GM18867 (cell line): ENCODE measurements around the gene PSMB4.
"Not testable (repeated sequence)": the region's sequence is repeated elsewhere in the genome, so short reads cannot be mapped to it uniquely, and the experiment has no call there.

ENCODE experiments used
- ATAC-seq: cut with Tn5 transposase; IDR thresholded peaks from one replicate; pipeline ENCODE4 v1.9.1; 2021; ENCODE audit warnings: mild to moderate bottlenecking, moderate library complexity; ENCODE audit not compliant: unreplicated experiment

The PSMB4 gene

DNA sequence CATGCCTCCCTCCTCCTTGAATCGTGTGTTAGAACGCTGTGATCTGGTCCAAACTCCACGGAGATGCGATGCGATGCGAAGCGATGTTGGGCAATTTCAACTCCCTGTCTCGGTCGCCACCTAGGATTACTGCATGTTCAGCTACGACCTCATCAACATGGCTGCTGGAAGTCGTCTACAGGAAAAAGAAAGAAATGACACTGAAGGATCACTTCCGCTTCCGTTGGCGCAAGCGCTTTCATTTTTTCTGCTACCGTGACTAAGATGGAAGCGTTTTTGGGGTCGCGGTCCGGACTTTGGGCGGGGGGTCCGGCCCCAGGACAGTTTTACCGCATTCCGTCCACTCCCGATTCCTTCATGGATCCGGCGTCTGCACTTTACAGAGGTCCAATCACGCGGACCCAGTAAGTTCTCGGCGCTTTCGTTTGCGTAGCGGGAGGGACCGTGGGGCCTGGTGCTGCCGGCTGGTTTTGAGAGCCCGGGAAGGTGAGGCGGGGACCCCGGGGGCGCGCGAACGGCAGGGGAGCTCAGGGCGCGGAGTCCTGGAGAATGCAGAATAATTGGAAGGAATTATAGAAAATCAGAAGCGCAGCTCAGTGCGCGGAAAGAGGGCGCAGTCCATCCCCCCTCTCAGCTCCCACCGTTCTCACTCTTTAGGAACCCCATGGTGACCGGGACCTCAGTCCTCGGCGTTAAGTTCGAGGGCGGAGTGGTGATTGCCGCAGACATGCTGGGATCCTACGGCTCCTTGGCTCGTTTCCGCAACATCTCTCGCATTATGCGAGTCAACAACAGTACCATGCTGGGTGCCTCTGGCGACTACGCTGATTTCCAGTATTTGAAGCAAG is at the start of gene PSMB4:
PSMB4 (plus strand) TSS at position 250 of the 848 bp plus-strand sequence; CDS start at position 265, 15 bp downstream.
- ATAC-seq, result peak; percentile 89

DNA sequence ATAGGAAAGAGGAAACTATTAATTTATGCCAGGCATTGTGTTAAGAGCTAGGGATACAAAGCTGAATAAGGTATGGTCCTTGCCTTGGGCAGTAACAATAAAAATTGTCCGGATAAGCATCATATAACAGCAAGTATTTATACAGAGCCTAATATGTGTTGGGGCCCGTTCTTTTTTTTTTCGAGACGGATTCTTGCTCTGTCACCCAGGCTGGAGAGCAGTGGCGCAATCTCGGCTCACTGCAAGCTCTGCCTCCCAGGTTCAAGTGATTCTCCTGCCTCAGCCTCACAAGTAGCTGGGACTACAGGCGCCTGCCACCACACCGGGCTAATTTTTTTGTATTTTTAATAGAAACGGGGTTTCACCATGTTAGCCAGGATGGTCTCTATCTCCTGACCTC is 49.0 kb upstream of the PSMB4 start:
- not testable (repeated sequence) for ATAC-seq

DNA sequence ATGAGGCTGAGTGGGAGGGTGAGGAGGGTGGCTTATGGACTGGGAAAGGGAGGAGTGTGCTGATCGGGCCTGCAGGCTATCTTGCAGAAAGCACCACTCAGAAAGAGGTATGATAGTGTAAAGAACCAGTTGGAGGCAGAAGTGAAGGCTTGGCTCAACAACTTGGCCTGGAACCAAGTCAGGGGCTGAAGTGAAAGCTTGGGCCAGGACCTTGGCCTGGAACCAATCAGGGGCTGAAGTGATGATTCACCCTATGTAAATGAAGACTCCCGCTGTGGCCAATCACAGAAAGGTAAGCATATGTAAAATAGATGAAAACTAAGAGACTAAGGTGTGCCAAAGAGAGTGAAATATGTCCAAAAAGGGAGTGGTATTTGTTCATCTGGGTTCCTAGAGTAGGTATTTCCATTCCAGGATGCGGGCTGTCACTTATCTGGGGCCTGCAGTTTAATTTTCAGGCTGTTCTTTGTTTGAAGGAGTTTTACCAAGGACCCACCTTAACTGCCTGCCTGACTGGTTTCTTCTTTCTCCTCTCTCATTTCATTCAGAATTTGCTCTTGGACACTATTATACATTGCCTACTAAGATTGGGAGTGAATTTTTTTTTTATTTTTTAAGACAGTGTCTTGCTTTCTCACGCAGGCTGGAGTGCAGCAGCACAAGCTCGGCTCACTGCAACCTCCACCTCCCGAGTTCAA is 47.2 kb upstream of the PSMB4 start:
- ATAC-seq, result no peak

DNA sequence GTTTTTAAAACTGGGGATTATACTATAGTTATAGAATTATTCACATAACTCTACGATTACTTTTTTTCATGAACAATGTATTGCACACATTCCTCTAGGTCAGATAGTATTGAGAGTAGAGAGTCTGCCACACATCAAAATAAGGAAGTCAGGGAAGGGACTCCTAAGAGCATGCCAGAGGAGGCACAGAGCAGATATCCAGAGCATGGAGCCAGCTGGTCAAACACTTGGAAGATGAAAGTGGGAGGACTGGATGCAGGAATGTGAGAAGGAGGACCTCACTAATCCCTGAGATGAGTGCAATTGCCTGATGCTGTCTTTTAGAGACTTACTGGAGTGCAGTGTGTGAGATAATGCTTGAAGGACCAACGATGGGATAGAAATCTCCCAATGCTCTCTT is 42.7 kb upstream of the PSMB4 start:
- no peak for ATAC-seq

DNA sequence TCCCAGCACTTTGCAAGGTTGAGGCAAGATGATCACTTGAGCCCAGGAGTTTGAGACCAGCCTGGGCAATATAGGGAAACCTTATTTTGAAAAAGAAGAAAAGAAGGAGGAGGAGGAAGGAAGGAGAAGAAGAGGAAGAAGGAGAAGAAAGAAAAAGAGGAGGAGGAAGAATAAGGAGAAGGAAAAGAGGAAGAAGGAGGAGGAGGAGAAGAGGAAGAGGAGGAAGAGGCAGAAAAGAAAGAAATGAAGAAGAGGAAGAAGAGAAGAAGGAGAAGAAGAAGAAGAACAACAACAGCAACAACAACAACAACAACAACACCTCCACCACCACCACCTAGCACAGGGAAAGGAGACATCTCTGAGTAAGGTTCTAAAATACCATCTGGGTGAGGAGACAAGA is 37.5 kb upstream of the PSMB4 start:
- no peak for ATAC-seq

DNA sequence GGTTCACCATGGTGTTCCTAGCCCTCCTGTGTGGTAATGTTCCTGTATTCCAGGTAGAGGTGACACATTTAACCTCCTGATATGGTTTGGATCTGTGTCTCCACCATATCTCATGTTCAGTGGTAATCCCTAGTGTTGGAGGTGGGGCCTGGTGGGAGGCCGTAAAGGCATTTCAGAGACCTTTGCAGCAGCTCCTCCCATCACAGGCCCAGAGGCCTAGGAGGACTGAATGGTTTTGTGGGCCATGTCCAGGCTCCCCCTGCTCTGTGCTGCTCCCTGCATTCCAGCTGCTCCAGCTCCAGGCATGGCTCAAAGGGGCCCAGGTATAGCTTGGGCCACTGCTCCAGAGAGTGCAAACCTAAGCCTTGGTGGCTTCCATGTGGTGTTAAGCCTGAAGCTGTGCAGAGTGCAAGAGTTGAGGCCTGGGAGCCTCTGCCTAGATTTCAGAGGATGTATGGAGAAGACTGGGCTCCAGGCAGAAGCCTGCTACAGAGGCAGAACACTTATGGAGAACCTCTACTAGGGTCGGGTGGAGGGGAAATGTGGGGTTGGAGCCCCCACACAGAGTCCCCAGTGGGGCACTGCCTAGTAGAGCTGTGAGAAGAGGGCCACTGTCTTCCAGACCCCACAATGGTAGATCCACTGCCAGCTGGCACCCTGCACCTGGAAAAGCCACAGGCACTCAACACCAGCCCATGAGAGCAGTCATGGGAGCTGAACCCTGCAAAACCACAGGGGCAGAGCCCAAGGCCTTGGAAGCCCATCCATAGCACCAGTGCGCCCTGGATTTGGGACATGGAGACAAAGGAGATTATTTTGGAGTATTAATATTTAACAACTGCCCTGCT is 36.8 kb upstream of the PSMB4 start:
- no peak for ATAC-seq

DNA sequence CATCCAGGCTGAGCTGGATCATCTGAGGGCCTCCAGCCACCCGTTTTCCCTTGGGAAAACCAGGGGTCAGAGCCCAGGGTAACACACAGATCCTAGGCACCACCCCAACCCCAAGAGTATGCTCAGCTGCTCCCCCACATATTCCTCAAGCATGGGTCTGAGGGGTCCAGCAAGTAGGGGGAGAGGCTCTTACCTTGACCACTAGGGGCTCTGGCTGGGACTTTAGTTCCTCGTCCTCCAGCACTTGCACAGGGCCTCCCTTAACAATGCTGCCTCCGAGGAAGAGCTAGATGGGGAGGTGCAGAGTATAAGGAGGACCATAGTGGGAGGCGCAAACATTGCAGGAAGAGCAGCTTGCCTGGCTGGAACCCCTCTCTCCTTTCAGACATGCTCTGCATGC is 34.4 kb upstream of the PSMB4 start:
- ATAC-seq, result no peak

DNA sequence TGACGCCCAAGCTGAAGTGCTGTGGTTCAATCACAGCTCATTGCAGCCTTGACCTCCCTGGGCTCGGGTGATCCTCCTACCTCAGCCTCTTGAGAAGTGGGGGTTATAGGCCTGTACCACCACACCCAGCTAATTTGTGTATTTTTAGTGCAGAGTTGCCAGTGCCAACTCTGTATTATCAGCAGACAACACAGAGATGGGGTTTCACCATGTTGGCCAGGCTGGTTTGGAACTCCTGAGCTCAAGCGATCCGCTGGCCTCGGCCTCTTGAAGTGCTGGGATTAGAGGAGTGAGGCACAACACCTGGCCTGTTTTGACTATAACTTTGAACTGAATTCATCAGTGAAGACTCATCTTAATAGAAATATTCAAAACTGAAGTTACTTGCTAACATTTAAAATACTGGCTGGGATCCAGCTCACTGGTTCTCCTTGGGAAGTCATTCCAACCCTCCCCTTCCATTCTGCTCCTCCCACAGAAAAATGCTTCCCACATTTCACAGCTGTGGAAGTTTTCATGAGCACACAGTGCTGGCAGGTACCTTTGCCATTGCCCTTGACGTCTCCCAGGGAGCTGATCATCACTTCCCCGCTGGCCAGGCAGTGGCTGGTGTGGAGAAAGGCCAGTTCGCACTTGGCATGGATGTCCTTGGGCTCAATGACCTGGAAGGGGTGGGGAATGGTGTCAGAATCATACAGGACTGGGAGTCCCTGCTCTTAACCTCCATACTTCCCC is 31.5 kb upstream of the PSMB4 start:
- no peak for ATAC-seq

DNA sequence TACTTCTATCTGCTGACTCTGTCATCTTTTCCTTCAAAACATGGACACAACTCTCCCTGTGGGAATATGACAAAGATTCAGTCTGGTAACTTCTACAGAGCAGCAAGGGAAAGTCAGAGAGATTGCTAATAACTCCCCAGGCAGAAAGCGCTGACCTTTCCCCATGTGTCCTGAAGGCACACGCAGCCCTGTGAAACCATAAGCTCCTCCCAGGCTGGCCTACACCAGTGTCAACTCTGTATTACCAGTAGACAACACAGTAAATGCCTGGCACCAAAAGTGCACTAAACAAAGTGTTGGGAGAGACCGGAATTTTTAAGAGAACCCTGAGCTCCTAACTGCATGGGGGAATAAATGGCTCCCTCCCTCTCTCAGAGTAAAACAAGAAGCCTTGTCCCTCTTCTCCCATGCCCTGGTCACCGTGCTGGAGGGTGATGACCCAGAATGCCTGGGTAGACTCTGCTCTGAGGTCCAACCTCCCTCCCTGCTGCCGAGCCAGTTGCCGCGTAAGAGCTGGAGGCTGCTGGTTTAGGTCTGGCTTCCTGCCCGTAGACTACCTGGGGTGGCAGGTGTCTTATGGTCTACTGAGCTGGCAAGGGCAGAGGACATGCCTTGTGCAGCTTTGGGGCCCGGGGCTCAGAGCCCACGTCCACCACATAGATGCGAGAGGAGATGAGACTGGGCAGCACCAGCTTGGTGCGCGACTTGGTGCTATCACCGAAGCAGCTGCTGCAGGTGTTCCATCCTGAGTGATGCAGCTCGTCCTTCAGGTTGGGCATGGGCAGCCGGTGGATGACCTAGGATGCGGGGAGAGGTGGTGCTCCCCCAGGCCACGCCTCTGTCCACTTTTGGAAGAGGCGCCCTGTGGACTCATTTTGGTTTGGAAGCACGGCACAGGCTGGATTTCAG is 30.7 kb upstream of the PSMB4 start:
- ATAC-seq, result no peak

DNA sequence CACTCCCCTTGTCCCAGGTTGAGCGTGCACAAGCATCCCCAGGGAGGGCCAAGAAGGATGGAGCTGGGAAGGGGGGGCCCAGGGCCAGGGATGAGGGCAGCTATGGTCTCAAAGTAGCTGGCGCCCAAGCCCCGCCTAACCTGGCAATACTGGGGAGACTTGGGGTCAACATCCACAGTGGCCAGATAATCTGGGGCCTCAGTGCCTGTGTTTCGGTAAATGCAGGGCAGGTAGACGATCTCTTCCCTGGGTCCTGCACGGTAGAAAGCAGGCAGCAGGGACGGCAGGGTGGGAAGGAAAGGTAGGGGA is 30.1 kb upstream of the PSMB4 start:
- no peak for ATAC-seq

DNA sequence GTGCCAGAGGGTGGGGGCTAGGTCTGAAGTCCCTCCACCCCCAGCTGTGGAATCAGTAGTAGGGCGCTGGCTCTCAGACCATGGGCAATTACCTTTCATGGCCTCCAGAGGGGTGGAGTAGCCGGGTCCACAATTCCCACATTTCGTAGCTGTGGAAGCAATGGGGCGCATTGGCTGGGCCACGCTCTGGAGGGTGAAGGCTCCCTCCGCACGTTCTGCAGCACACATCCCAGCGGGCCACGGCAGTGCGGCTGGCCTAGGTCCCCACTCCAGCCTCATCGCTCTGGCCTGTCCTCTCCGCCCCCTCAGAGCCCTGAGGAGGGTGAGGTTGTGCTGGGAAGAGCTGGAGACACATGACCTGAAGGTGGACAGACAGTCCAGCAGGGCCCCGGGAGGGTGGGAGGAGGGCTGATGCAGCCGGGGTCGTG is 29.7 kb upstream of the PSMB4 start:
- no peak for ATAC-seq

DNA sequence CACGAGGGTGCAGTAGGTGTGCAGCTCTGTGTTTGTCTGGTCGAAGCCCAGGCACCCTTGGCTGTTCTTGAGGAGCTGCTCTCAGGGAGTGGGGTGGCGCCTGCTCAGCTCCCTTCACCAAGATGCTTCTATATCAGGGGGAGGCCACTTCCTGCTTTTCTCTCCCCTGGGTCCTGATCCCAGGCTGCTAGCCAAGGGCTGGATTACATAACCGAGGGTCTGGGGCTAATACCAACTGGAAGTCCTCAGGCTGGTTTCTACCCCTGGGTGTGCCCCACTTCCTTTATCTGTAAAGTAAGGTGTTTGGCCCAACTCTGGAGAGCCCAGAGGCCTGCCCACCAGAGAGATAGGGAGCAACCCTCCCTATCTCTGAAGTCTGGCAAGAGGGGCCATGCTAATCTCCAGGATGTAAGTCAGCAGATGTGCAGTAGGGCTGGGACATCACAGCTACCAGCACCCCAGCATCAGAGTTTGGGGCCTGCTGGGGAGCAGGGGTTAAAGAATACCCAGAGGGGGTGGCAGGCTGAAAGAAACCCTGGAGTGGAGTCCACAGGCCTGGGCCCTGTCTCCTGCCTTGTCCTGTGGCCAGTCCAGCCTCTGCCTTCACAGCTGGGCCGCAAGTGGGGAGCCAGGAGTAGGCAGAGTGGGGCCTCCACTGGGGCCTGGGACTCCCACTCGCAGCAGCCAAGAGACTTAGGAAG is 29.0 kb upstream of the PSMB4 start:
- no peak for ATAC-seq

DNA sequence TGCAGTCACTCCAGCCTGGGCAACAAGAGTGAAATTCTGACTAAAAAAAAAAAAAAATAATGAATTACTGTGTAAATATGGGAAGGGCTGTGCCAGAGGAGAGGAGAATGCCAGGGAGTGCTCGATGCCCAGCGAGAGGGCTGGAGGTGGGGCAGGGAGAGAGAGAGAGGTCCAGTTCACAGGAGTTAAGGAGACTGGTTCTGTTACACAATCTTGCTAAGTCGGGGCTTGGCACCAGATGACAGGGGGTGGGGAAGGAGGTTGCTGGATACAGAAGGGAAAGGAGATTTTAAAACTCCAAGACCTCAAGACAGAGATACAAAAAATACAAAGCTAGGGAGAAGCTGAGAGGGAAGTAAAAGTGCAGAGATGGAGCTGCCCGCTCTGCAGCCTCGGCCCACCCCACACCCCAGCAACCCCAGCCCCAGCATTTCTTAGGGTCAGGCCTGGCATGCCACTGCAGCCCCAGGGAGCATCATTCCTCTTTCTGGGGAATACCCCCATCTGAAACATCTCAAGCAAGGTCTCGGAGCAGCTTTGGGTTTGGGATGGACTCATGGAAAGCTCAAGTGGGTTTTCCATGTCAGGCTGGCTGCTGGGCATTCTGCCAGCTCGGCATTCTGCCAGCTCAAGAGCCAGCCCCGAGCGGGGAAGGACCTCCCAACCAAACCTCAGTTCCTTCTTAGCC is 27.9 kb upstream of the PSMB4 start:
- ATAC-seq, result no peak

DNA sequence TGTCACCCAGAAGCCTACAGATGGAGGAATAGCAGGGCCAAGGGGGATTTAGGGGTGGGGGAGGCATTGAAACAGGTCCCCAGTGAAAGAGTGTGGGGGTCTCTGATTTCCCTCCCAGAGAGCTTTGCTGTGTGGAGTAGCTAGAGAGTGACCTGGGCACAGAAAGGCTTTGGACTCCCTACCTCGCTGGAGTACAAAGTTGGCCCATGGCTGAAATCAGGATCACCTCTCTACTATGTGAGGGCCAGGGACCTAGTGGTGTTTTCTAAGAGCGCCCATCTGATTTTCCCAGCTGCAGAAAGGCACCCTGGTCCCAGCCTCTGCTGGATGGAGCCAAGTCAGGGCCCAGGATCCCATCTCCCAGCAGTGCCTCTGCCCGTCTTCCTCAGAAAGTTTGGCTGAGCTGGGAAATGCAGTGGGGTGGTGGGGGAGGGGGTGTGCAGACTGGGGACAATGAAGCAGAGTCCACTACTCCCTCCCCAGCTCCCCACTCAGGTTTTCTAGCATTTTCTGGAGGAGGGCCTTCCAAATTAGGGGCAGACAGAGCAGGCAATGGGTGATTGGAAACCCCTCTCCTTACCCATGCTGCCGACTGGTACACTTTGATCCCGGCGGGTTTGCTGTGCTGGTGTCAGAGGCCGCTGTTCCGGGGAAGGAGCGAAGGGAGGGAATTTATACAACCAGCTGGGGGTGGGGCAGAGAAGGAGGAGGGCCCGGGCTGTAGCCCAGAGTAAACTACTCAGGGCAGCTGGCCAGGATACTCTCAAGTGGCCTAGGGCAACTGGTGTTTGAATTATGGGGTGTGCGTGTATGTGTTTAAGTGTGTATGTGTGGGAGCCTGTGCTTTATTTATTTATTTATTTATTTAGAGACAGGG is 27.1 kb upstream of the PSMB4 start, which contains the start of gene SELENBP1:
SELENBP1 (minus strand) TSS at position 648 of the 877 bp plus-strand sequence; CDS start at position 584, 64 bp downstream.
- ATAC-seq, result no peak

DNA sequence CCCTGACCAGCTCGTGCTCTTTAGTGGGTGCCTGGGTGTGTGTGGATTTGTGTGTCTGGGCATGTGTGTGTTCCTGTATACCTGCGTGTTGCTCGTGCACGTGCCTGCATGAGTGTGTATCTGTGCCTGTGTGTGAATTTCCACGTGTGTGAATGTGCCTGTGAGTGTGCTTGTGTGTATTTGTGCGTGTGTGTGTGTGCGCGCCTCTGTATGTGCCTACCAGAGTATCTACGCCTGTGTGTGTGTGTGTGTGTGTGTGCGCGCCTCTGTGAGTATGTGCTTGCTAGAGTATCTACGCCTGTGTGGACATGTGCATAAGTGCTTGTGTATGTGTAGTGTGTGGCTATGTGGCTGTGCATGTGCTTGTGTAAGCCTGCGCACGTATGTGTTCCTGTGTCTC is 26.2 kb upstream of the PSMB4 start:
- ATAC-seq, result no peak

DNA sequence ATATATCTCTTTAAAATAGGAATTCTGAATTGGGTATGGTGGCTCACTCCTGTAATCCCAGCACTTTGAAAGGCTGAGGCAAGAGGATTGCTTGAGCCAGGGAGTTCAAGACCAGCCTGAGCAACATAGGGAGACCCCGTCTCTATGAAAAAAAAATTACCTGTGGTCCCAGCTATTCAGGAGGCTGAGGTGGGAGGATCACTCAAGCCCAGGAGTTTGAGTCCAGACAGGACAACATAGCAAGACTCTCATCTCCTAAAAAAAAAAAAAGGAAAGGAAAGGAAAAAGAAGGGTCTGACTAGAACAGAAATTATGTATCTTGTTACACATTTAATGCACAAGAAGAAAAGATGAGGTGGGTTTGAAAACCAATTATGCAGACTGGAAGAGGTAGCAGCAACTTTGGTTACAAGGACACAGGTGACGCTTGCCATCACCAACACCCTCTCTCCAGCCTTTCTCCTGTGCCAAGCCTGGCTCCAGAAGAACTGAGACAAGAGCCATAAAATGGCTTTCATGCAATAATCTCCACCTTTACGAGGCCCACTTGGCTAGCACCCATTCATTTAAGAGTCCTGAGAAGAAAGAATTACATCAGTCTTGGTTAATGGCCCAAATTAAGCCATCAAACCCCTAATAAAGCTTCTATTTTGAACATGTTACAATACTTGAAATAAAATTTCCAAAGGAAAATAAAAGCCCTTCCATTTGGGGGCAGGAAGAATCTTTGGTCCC is 22.1 kb upstream of the PSMB4 start:
- ATAC-seq, result no peak

DNA sequence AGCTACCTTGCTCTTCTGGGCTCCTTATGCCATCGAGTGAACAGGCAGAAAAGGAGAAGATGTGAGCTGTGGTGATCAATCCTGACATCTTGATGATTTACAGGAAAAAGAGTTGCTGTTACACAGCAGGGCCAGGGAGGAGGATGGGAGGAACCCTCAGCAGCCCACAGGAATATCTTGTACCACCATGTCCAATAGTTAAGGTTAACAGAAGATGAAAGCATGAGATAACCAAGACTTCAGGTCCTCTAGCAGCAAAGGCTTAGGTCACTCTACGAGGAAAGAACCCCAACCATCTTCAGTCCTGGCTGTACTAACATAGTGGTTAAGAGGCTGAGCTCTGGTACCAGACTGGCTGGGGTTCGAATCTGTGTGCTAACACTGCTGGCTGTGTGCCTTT is 14.8 kb upstream of the PSMB4 start:
- ATAC-seq, result no peak
